ENCODE measurements around the gene DGKI.

DNA sequence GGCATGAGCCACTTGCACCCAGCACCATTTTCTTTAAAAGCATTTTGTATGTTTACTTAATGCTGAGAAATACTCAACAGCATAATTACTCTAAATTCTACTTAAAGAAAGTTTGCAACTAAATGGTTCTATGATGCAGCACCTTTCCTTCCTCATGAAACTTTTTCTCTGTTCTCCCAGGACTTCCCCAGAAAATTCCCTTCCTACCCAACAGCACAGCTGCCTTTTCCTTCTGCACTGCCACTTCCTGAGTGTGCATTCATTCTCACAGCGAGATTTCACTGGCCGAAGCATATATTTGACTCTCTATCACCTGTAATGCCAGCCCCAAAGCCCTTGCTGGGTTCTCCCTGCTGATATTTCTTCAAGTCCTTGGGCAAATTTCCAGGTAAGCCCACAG is 41.5 kb upstream of the DGKI start:
- TF ChIP-seq, protein P1, sequence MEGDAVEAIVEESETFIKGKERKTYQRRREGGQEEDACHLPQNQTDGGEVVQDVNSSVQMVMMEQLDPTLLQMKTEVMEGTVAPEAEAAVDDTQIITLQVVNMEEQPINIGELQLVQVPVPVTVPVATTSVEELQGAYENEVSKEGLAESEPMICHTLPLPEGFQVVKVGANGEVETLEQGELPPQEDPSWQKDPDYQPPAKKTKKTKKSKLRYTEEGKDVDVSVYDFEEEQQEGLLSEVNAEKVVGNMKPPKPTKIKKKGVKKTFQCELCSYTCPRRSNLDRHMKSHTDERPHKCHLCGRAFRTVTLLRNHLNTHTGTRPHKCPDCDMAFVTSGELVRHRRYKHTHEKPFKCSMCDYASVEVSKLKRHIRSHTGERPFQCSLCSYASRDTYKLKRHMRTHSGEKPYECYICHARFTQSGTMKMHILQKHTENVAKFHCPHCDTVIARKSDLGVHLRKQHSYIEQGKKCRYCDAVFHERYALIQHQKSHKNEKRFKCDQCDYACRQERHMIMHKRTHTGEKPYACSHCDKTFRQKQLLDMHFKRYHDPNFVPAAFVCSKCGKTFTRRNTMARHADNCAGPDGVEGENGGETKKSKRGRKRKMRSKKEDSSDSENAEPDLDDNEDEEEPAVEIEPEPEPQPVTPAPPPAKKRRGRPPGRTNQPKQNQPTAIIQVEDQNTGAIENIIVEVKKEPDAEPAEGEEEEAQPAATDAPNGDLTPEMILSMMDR (IDR thresholded peaks at IDR 0.05 in 2 of 3, conservative IDR thresholded peaks at IDR 0.05 in 1 of 3; ENCODE audit: borderline replicate concordance in 1 of 3, insufficient read depth in 1 of 3, low read depth in 2 of 3, low read length in 2 of 3): no peak
- TF ChIP-seq ZBTB33 (IDR thresholded peaks at IDR 0.05; ENCODE audit: extremely low read depth, insufficient replicate concordance, low read length): no peak

All from HCT116 (cell line).